Activated naive CD8-positive, alpha-beta T cell treated with anti-CD3 and anti-CD28 coated beads, Interleukin-2, amount 10 ng/mL, durations not matched to agents 7 days and 5 days (primary cell): Measurements from ENCODE around the gene CAPN5. TPM values are rescaled to one million over a fixed set of nuclear protein-coding genes. Genes with fewer than 3 reads are reported as not detected.
"Not testable (repeated sequence)": the region's sequence is repeated elsewhere in the genome, so short reads cannot be mapped to it uniquely, and the experiment has no call there.

Experiments
- ATAC-seq: fragments of 150-1000 bp; cut with Tn5 transposase; one replicate; pipeline ENCODE4 v1.10.0; 2021; ENCODE audit warnings: low read depth, moderate library complexity
- POLR2A ChIA-PET: fragments of 350-600 bp; sonication (Branson Sonifier 250); formaldehyde crosslinking; loops from one replicate; lab custom pipeline; 2021; ENCODE audit warnings: antibody characterized with exemption; lab: Charles Lee
- DNase-seq: peaks from one replicate; pipeline ENCODE4 v3.0.0; 2021
- H3K27ac Mint-ChIP-seq: one replicate; pipeline ENCODE4 v1.8.0; 2022; ENCODE audit warnings: mild to moderate bottlenecking, mixed read lengths
- H3K27me3 Mint-ChIP-seq: one replicate; pipeline ENCODE4 v1.8.0; 2022; ENCODE audit warnings: mild to moderate bottlenecking, moderate library complexity, mixed read lengths
- H3K36me3 Mint-ChIP-seq: one replicate; pipeline ENCODE4 v1.8.0; 2021; ENCODE audit warnings: mild to moderate bottlenecking, mixed read lengths
- H3K4me1 Mint-ChIP-seq: one replicate; pipeline ENCODE4 v1.8.0; 2021; ENCODE audit warnings: mixed read lengths
- H3K4me3 Mint-ChIP-seq: one replicate; pipeline ENCODE4 v1.8.0; 2022; ENCODE audit warnings: mild to moderate bottlenecking, moderate library complexity, mixed read lengths
- H3K9me3 Mint-ChIP-seq: one replicate; pipeline ENCODE4 v1.8.0; 2021; ENCODE audit warnings: mixed read lengths
- total RNA-seq, 2 experiments: library from RNA; stranded (reverse); gene quantifications; one replicate each; pipeline ENCODE4 v1.2.3, GENCODE V29; 2021

The CAPN5 gene
- total RNA-seq, 2 experiments from 2014 or later: 2.8 to 3.8 TPM

GRCh38 chr11:77093987-77094840, 27.4 kb downstream of the CAPN5 start:
- Mint-ChIP-seq H3K36me3 (no peaks in the 10 kb centered on the region), H3K27ac (no peak overlapping the region), H3K4me3 (no peak overlapping the region), H3K4me1 (peaks cover 3% of the 10 kb centered on the region), H3K9me3 (no peaks in the 10 kb centered on the region), H3K27me3 (no peaks in the 10 kb centered on the region)
- ATAC-seq: no peak
- no peak for DNase-seq
- POLR2A ChIA-PET: no interaction called here

GRCh38 chr11:77094841-77095365, 28.1 kb downstream of the CAPN5 start:
- Mint-ChIP-seq H3K27ac (no peak overlapping the region), H3K27me3 (no peaks in the 10 kb centered on the region), H3K4me3 (no peak overlapping the region), H3K4me1 (peaks cover 3% of the 10 kb centered on the region), H3K9me3 (no peaks in the 10 kb centered on the region), H3K36me3 (no peaks in the 10 kb centered on the region)
- ATAC-seq (no peak), DNase-seq (no peak)
- POLR2A ChIA-PET: no interaction called here

GRCh38 chr11:77095551-77096490, 29.1 kb downstream of the CAPN5 start:
- H3K4me1 Mint-ChIP-seq: peaks cover 3% of the 10 kb centered on the region
- ATAC-seq: no peak
- no peaks in the 10 kb centered on the region for H3K9me3 Mint-ChIP-seq
- DNase-seq: no peak
- H3K36me3 Mint-ChIP-seq: no peaks in the 10 kb centered on the region
- H3K27ac Mint-ChIP-seq: no peak overlapping the region
- H3K27me3 Mint-ChIP-seq: peaks cover 1% of the 10 kb centered on the region
- H3K4me3 Mint-ChIP-seq: no peak overlapping the region
- POLR2A ChIA-PET: no interaction called here

- POLR2A ChIA-PET: no interaction called here
- no peak for DNase-seq
- H3K27ac Mint-ChIP-seq: no peak overlapping the region
- H3K27me3 Mint-ChIP-seq: peaks cover 1% of the 10 kb centered on the region
- H3K9me3 Mint-ChIP-seq: no peaks in the 10 kb centered on the region
- no peak for ATAC-seq
- H3K4me1 Mint-ChIP-seq: peaks cover 2% of the 10 kb centered on the region
- no peak overlapping the region for H3K4me3 Mint-ChIP-seq
- no peaks in the 10 kb centered on the region for H3K36me3 Mint-ChIP-seq
Measured at GRCh38 chr11:77096591-77097019, 29.8 kb downstream of the CAPN5 start.

GRCh38 chr11:77097180-77097579, 30.4 kb downstream of the CAPN5 start:
- H3K27me3 Mint-ChIP-seq, H3K4me1 Mint-ChIP-seq, POLR2A ChIA-PET, H3K9me3 Mint-ChIP-seq, H3K36me3 Mint-ChIP-seq, ATAC-seq, DNase-seq, H3K27ac Mint-ChIP-seq, H3K4me3 Mint-ChIP-seq: not testable (repeated sequence)

GRCh38 chr11:77100166-77101042, 33.6 kb downstream of the CAPN5 start:
- Mint-ChIP-seq H3K9me3 (no peaks in the 10 kb centered on the region), H3K4me3 (no peak overlapping the region), H3K27me3 (peaks cover 1% of the 10 kb centered on the region), H3K4me1 (peaks cover 2% of the 10 kb centered on the region), H3K36me3 (no peaks in the 10 kb centered on the region), H3K27ac (no peak overlapping the region)
- DNase-seq (no peak), ATAC-seq (no peak)
- POLR2A ChIA-PET: no interaction called here

GRCh38 chr11:77101043-77101537, 34.3 kb downstream of the CAPN5 start:
- H3K9me3 Mint-ChIP-seq: no peaks in the 10 kb centered on the region
- no peak overlapping the region for H3K27ac Mint-ChIP-seq
- POLR2A ChIA-PET: no interaction called here
- DNase-seq (no peak), ATAC-seq (peak; percentile 46)
- peaks cover 1% of the 10 kb centered on the region for H3K27me3 Mint-ChIP-seq
- peaks cover 2% of the 10 kb centered on the region for H3K4me1 Mint-ChIP-seq
- H3K36me3 Mint-ChIP-seq: no peaks in the 10 kb centered on the region
- H3K4me3 Mint-ChIP-seq: no peak overlapping the region

- no peaks in the 10 kb centered on the region for H3K36me3 Mint-ChIP-seq
- no peak within 1 kb of the TSS for H3K4me3 Mint-ChIP-seq
- no peak within 1 kb of the TSS for H3K27ac Mint-ChIP-seq
Measured at GRCh38 chr11:77102246-77103210, 35.8 kb downstream of the CAPN5 start, which contains the start of gene OMP. Gene OMP (plus strand): TSS chr11:77102840. CDS start chr11:77102840, 0 bp downstream.

GRCh38 chr11:77103319-77103718, 36.5 kb downstream of the CAPN5 start:
- Mint-ChIP-seq H3K27ac (no peak overlapping the region), H3K4me3 (no peak overlapping the region), H3K36me3 (no peaks in the 10 kb centered on the region), H3K27me3 (peaks cover 3% of the 10 kb centered on the region), H3K4me1 (peaks cover 2% of the 10 kb centered on the region), H3K9me3 (no peaks in the 10 kb centered on the region)
- DNase-seq (no peak), ATAC-seq (no peak)
- POLR2A ChIA-PET: no interaction called here

More at GRCh38 chr11:77102246-77103210, 35.8 kb downstream of the CAPN5 start, which contains the start of gene OMP:
- ATAC-seq (no peak), DNase-seq (no peak)
- POLR2A ChIA-PET: no interaction called here
- H3K27me3 Mint-ChIP-seq: peaks cover 1% of the 10 kb centered on the region
- no peaks in the 10 kb centered on the region for H3K9me3 Mint-ChIP-seq
- peaks cover 2% of the 10 kb centered on the region for H3K4me1 Mint-ChIP-seq

- Mint-ChIP-seq H3K36me3 (no peaks in the 10 kb centered on the region), H3K27ac (no peak overlapping the region), H3K4me1 (peaks cover 2% of the 10 kb centered on the region), H3K9me3 (no peaks in the 10 kb centered on the region), H3K27me3 (peaks cover 3% of the 10 kb centered on the region), H3K4me3 (no peak overlapping the region)
- DNase-seq: no peak
- POLR2A ChIA-PET: interaction anchor here (0.6 kb wide), 1 partner anchor 143 kb away, joined by 3 read pairs; no protein-coding TSS in a partner anchor
- no peak for ATAC-seq
Measured at GRCh38 chr11:77104727-77105126, 38.0 kb downstream of the CAPN5 start.

GRCh38 chr11:77106321-77106720, 39.5 kb downstream of the CAPN5 start:
- H3K9me3 Mint-ChIP-seq: no peaks in the 10 kb centered on the region
- H3K4me3 Mint-ChIP-seq: no peak overlapping the region
- H3K4me1 Mint-ChIP-seq: no peaks in the 10 kb centered on the region
- no peak overlapping the region for H3K27ac Mint-ChIP-seq
- H3K36me3 Mint-ChIP-seq: no peaks in the 10 kb centered on the region
- POLR2A ChIA-PET: interaction anchor here (1.1 kb wide), 1 partner anchor 1282 kb away, joined by 4 read pairs; no protein-coding TSS in a partner anchor
- no peak for ATAC-seq
- peaks cover 2% of the 10 kb centered on the region for H3K27me3 Mint-ChIP-seq
- no peak for DNase-seq
